ENCODE results near the gene PTPRN2.

PTPRN2 gene

GRCh38 chr7:157772486-157773130 is 815.0 kb downstream of the PTPRN2 start:
- H3K27me3 ChIP-seq (ENCODE audit: control insufficient read depth, insufficient read depth, low read length), result peaks cover 30% of the 10 kb centered on the region
- no peak overlapping the region for H3K27ac ChIP-seq (ENCODE audit: low read depth, low read length)
- peaks cover 27% of the 10 kb centered on the region for H3K9me3 ChIP-seq (ENCODE audit: control insufficient read depth, insufficient read depth, low read depth, low read length)
- H3K36me3 ChIP-seq (ENCODE audit: control insufficient read depth, insufficient read depth, low read length), result no peaks in the 10 kb centered on the region
- H3K4me3 ChIP-seq (ENCODE audit: low read depth, low read length), result no peak overlapping the region
- no peaks in the 10 kb centered on the region for H3K4me1 ChIP-seq (ENCODE audit: control insufficient read depth, insufficient read depth, low read length)
- no peak overlapping the region for H3K9ac ChIP-seq (ENCODE audit: low read length)

GRCh38 chr7:157771689-157772088 is 815.9 kb downstream of the PTPRN2 start:
- no peaks in the 10 kb centered on the region for H3K36me3 ChIP-seq (ENCODE audit: control insufficient read depth, insufficient read depth, low read length)
- H3K27ac ChIP-seq (ENCODE audit: low read depth, low read length), result no peak overlapping the region
- peaks cover 24% of the 10 kb centered on the region for H3K9me3 ChIP-seq (ENCODE audit: control insufficient read depth, insufficient read depth, low read depth, low read length)
- no peaks in the 10 kb centered on the region for H3K4me1 ChIP-seq (ENCODE audit: control insufficient read depth, insufficient read depth, low read length)
- H3K4me3 ChIP-seq (ENCODE audit: low read depth, low read length), result no peak overlapping the region
- H3K27me3 ChIP-seq (ENCODE audit: control insufficient read depth, insufficient read depth, low read length), result peaks cover 21% of the 10 kb centered on the region
- H3K9ac ChIP-seq (ENCODE audit: low read length), result no peak overlapping the region

DNA sequence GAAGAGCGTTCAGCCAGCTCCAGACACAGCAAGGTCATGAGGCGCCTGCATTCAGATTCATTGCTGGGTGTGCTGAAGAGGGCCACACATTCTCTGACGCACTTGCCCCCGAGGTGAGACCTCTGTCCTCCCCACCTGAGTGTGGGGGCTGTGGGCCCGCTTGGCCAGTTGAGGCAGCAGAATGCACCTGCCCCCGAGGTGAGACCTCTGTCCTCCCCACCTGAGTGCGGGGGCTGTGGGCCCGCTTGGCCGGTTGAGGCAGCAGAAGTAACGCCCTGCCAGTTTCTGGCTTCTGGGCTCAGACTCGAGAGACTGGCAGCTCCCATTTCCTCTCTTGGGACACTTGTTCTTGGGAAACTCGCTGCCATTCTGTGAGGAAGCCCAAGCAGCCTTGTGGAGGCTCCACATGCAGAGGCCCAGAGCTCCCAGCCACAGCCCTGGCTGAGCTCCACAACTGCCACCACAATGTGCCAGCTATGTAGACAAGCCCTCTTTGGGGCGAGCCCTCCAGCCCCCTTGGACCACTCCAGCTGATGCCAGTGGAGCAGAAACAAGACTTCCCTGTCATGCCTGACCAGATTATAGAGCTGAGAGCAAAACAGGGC is 816.8 kb downstream of the PTPRN2 start:
- H3K27me3 ChIP-seq (ENCODE audit: control insufficient read depth, insufficient read depth, low read length), result peaks cover 12% of the 10 kb centered on the region
- no peaks in the 10 kb centered on the region for H3K36me3 ChIP-seq (ENCODE audit: control insufficient read depth, insufficient read depth, low read length)
- H3K4me1 ChIP-seq (ENCODE audit: control insufficient read depth, insufficient read depth, low read length), result no peaks in the 10 kb centered on the region
- no peak overlapping the region for H3K27ac ChIP-seq (ENCODE audit: low read depth, low read length)
- H3K4me3 ChIP-seq (ENCODE audit: low read depth, low read length), result no peak overlapping the region
- peaks cover 31% of the 10 kb centered on the region for H3K9me3 ChIP-seq (ENCODE audit: control insufficient read depth, insufficient read depth, low read depth, low read length)
- no peak overlapping the region for H3K9ac ChIP-seq (ENCODE audit: low read length)

GRCh38 chr7:157769526-157770215 is 818.0 kb downstream of the PTPRN2 start:
- no peak overlapping the region for H3K9ac ChIP-seq (ENCODE audit: low read length)
- H3K36me3 ChIP-seq (ENCODE audit: control insufficient read depth, insufficient read depth, low read length), result no peaks in the 10 kb centered on the region
- peaks cover 1% of the 10 kb centered on the region; the same call in 1 of the 2 replicates for H3K27me3 ChIP-seq (ENCODE audit: control insufficient read depth, insufficient read depth, low read length)
- H3K4me1 ChIP-seq (ENCODE audit: control insufficient read depth, insufficient read depth, low read length), result no peaks in the 10 kb centered on the region
- H3K4me3 ChIP-seq (ENCODE audit: low read depth, low read length), result no peak overlapping the region
- peaks cover 41% of the 10 kb centered on the region for H3K9me3 ChIP-seq (ENCODE audit: control insufficient read depth, insufficient read depth, low read depth, low read length)
- H3K27ac ChIP-seq (ENCODE audit: low read depth, low read length), result no peak overlapping the region

DNA sequence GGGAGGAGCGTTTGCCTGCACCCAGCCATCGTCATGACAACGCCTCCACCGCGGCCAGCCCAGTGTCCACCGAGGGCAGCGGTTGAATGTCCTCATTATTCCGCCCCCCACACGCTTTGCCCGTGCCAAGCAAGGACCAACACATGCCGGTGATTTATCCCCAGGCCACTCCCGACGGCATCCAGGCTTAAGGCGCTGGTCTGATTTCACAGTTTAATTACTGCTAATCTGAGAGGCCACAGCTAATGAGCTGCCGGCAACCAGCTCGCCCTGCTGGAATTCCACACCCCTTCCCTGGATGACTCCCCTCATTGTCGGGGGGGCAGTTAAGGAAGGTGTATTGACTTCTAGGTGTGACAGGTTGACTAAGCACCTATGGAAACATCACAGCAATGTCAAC is 818.5 kb downstream of the PTPRN2 start:
- Histone ChIP-seq H3K27me3 (ENCODE audit: control insufficient read depth, insufficient read depth, low read length) (no peaks in the 10 kb centered on the region), H3K9ac (ENCODE audit: low read length) (no peak overlapping the region), H3K4me3 (ENCODE audit: low read depth, low read length) (no peak overlapping the region), H3K9me3 (ENCODE audit: control insufficient read depth, insufficient read depth, low read depth, low read length) (peaks cover 45% of the 10 kb centered on the region), H3K4me1 (ENCODE audit: control insufficient read depth, insufficient read depth, low read length) (no peaks in the 10 kb centered on the region), H3K27ac (ENCODE audit: low read depth, low read length) (no peak overlapping the region), H3K36me3 (ENCODE audit: control insufficient read depth, insufficient read depth, low read length) (no peaks in the 10 kb centered on the region)

GRCh38 chr7:157768198-157768597 is 819.4 kb downstream of the PTPRN2 start:
- Histone ChIP-seq H3K4me1 (ENCODE audit: control insufficient read depth, insufficient read depth, low read length) (no peaks in the 10 kb centered on the region), H3K4me3 (ENCODE audit: low read depth, low read length) (no peak overlapping the region), H3K36me3 (ENCODE audit: control insufficient read depth, insufficient read depth, low read length) (no peaks in the 10 kb centered on the region), H3K27me3 (ENCODE audit: control insufficient read depth, insufficient read depth, low read length) (no peaks in the 10 kb centered on the region), H3K9ac (ENCODE audit: low read length) (no peak overlapping the region), H3K27ac (ENCODE audit: low read depth, low read length) (no peak overlapping the region), H3K9me3 (ENCODE audit: control insufficient read depth, insufficient read depth, low read depth, low read length) (peaks cover 49% of the 10 kb centered on the region)

GRCh38 chr7:157767506-157768197 is 820.0 kb downstream of the PTPRN2 start:
- peaks cover 49% of the 10 kb centered on the region for H3K9me3 ChIP-seq (ENCODE audit: control insufficient read depth, insufficient read depth, low read depth, low read length)
- no peak overlapping the region for H3K4me3 ChIP-seq (ENCODE audit: low read depth, low read length)
- H3K27ac ChIP-seq (ENCODE audit: low read depth, low read length), result no peak overlapping the region
- no peaks in the 10 kb centered on the region for H3K36me3 ChIP-seq (ENCODE audit: control insufficient read depth, insufficient read depth, low read length)
- H3K9ac ChIP-seq (ENCODE audit: low read length), result no peak overlapping the region
- H3K27me3 ChIP-seq (ENCODE audit: control insufficient read depth, insufficient read depth, low read length), result no peaks in the 10 kb centered on the region
- H3K4me1 ChIP-seq (ENCODE audit: control insufficient read depth, insufficient read depth, low read length), result no peaks in the 10 kb centered on the region

DNA sequence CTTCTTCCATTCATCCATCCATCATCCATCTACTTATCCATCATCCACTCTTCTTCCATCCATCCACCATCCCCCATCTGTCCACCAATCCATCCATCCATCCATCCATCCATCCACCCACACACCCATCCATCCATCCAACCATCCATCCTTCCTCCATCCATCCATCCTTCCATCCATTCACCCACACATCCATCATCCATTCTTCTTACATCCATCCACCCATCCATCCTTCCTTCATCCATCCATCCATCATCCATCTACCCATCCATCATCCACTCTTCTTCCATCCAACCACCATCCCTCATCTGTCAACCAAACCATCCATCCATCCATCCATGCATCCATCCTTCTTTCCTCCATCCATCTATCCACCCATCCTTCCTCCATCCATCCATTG is 821.5 kb downstream of the PTPRN2 start:
- no peak overlapping the region for H3K4me3 ChIP-seq (ENCODE audit: low read depth, low read length)
- H3K9ac ChIP-seq (ENCODE audit: low read length), result no peak overlapping the region
- no peak overlapping the region for H3K27ac ChIP-seq (ENCODE audit: low read depth, low read length)
- no peaks in the 10 kb centered on the region for H3K27me3 ChIP-seq (ENCODE audit: control insufficient read depth, insufficient read depth, low read length)
- peaks cover 36% of the 10 kb centered on the region for H3K9me3 ChIP-seq (ENCODE audit: control insufficient read depth, insufficient read depth, low read depth, low read length)
- H3K4me1 ChIP-seq (ENCODE audit: control insufficient read depth, insufficient read depth, low read length), result no peaks in the 10 kb centered on the region
- no peaks in the 10 kb centered on the region for H3K36me3 ChIP-seq (ENCODE audit: control insufficient read depth, insufficient read depth, low read length)

- peaks cover 30% of the 10 kb centered on the region for H3K9me3 ChIP-seq (ENCODE audit: control insufficient read depth, insufficient read depth, low read depth, low read length)
Observed at GRCh38 chr7:157764946-157765537, 822.6 kb downstream of the PTPRN2 start.

GRCh38 chr7:157764193-157764592 is 823.4 kb downstream of the PTPRN2 start:
- no peaks in the 10 kb centered on the region for H3K4me1 ChIP-seq (ENCODE audit: control insufficient read depth, insufficient read depth, low read length)
- H3K4me3 ChIP-seq (ENCODE audit: low read depth, low read length), result no peak overlapping the region
- no peaks in the 10 kb centered on the region for H3K27me3 ChIP-seq (ENCODE audit: control insufficient read depth, insufficient read depth, low read length)
- H3K27ac ChIP-seq (ENCODE audit: low read depth, low read length), result no peak overlapping the region
- peaks cover 30% of the 10 kb centered on the region for H3K9me3 ChIP-seq (ENCODE audit: control insufficient read depth, insufficient read depth, low read depth, low read length)
- no peaks in the 10 kb centered on the region for H3K36me3 ChIP-seq (ENCODE audit: control insufficient read depth, insufficient read depth, low read length)
- H3K9ac ChIP-seq (ENCODE audit: low read length), result no peak overlapping the region

More at GRCh38 chr7:157764946-157765537, 822.6 kb downstream of the PTPRN2 start:
- Histone ChIP-seq H3K27me3 (ENCODE audit: control insufficient read depth, insufficient read depth, low read length) (no peaks in the 10 kb centered on the region), H3K4me1 (ENCODE audit: control insufficient read depth, insufficient read depth, low read length) (no peaks in the 10 kb centered on the region), H3K4me3 (ENCODE audit: low read depth, low read length) (no peak overlapping the region), H3K27ac (ENCODE audit: low read depth, low read length) (no peak overlapping the region), H3K9ac (ENCODE audit: low read length) (no peak overlapping the region), H3K36me3 (ENCODE audit: control insufficient read depth, insufficient read depth, low read length) (no peaks in the 10 kb centered on the region)
